Neuronal stem cell (in vitro differentiated cells): ENCODE data around the gene HACD4.

Experiments used
- DNase-seq: peaks from one replicate; pipeline ENCODE4 v3.0.0-alpha.2; 2013; ENCODE audit warnings: low spot score
- H2AFZ ChIP-seq: one replicate; pipeline ENCODE4 v1.6.1; 2013; ENCODE audit warnings: mild to moderate bottlenecking, low read length, inconsistent platforms
- H2AK5ac ChIP-seq: 2 replicates; pipeline ENCODE4 v1.6.1; 2013; ENCODE audit warnings: low read depth, mild to moderate bottlenecking, inconsistent platforms, low read length, moderate library complexity, mixed read lengths
- H2BK120ac ChIP-seq: 2 replicates; pipeline ENCODE4 v1.6.1; 2013; ENCODE audit warnings: low read depth, mild to moderate bottlenecking, inconsistent platforms, low read length, moderate library complexity, mixed read lengths
- H2BK12ac ChIP-seq: one replicate; pipeline ENCODE4 v1.6.1; 2013; ENCODE audit warnings: low read length, inconsistent platforms
- H2BK15ac ChIP-seq: 2 replicates; pipeline ENCODE4 v1.6.1; 2013; ENCODE audit warnings: mild to moderate bottlenecking, low read length, inconsistent platforms, mixed read lengths
- H2BK5ac ChIP-seq: one replicate; pipeline ENCODE4 v1.6.1; 2013; ENCODE audit warnings: inconsistent platforms, mild to moderate bottlenecking, low read length, moderate library complexity
- H3K14ac ChIP-seq: one replicate; pipeline ENCODE4 v1.6.1; 2013; ENCODE audit warnings: low read length, inconsistent platforms
- H3K18ac ChIP-seq: 2 replicates; pipeline ENCODE4 v1.6.1; 2013; ENCODE audit warnings: low read length, inconsistent platforms
- H3K23ac ChIP-seq: 2 replicates; pipeline ENCODE4 v1.6.1; 2013; ENCODE audit warnings: low read depth, mild to moderate bottlenecking, mixed read lengths, low read length, inconsistent platforms; ENCODE audit not compliant: poor library complexity
- H3K27ac ChIP-seq: replicated peaks from 3 replicates; pipeline ENCODE4 v1.5.1; 2013; ENCODE audit warnings: low read length, inconsistent platforms
- H3K27me3 ChIP-seq, 3 experiments: 2 replicates each; pipeline ENCODE4 v1.6.1; 2013; ENCODE audit warnings: low read length in 3 of 3, mild to moderate bottlenecking in 2 of 3, inconsistent platforms in 1 of 3, low read depth in 1 of 3, mixed read lengths in 1 of 3, moderate library complexity in 1 of 3; ENCODE audit not compliant: control insufficient read depth in 3 of 3, insufficient read depth in 3 of 3
- H3K36me3 ChIP-seq, 2 donors: replicated peaks in 1 of 2; 2 replicates each; pipeline ENCODE4 v1.6.1; 2013; ENCODE audit warnings: low read length in 2 of 2; ENCODE audit not compliant: control insufficient read depth in 2 of 2, insufficient read depth in 2 of 2
- H3K4ac ChIP-seq: 2 replicates; pipeline ENCODE4 v1.6.1; 2013; ENCODE audit warnings: inconsistent platforms, mild to moderate bottlenecking, low read length, moderate library complexity
- H3K4me1 ChIP-seq, 2 donors: 1 replicate in 1 of 2; 2 replicates in 1 of 2; pipeline ENCODE4 v1.6.1; 2013; ENCODE audit warnings: low read length in 2 of 2, low read depth in 1 of 2; ENCODE audit not compliant: control insufficient read depth in 2 of 2, insufficient read depth in 1 of 2
- H3K4me2 ChIP-seq: one replicate; pipeline ENCODE4 v1.6.1; 2013; ENCODE audit warnings: mild to moderate bottlenecking, low read length, inconsistent platforms; ENCODE audit not compliant: insufficient read depth, poor library complexity, severe bottlenecking
- H3K4me3 ChIP-seq, 2 donors: 2 replicates each; pipeline ENCODE4 v1.5.1; 2013; ENCODE audit warnings: low read length in 2 of 2, mild to moderate bottlenecking in 2 of 2, inconsistent platforms in 1 of 2, moderate library complexity in 1 of 2
- H3K79me1 ChIP-seq: one replicate; pipeline ENCODE4 v1.6.1; 2013; ENCODE audit warnings: low read depth, mild to moderate bottlenecking, inconsistent platforms, low read length, moderate library complexity
- H3K9ac ChIP-seq: one replicate; pipeline ENCODE4 v1.6.1; 2013; ENCODE audit warnings: mild to moderate bottlenecking, low read depth, low read length, inconsistent platforms; ENCODE audit not compliant: poor library complexity
- H3K9me3 ChIP-seq, 2 donors: replicated peaks in 1 of 2; 2 replicates each; pipeline versions ENCODE3 to v1.6.1; 2013; ENCODE audit warnings: low read length in 2 of 2, mild to moderate bottlenecking in 2 of 2, inconsistent platforms in 1 of 2, low read depth in 1 of 2, mixed read lengths in 1 of 2, moderate library complexity in 1 of 2; ENCODE audit not compliant: control insufficient read depth in 2 of 2, insufficient read depth in 1 of 2
- H4K8ac ChIP-seq: one replicate; pipeline ENCODE4 v1.6.1; 2013; ENCODE audit warnings: low read depth, mild to moderate bottlenecking, inconsistent platforms, low read length, moderate library complexity
- H4K91ac ChIP-seq: one replicate; pipeline ENCODE4 v1.6.1; 2013; ENCODE audit warnings: low read length, low read depth, mild to moderate bottlenecking, inconsistent platforms; ENCODE audit not compliant: poor library complexity
- WGBS, 2 donors: extraction: QIAGEN DNeasy Blood & Tissue Kit; methylation state at CpG; one replicate each; pipeline ENCODE4 v1.1.7; 2013; ENCODE audit warnings: missing lambda C conversion rate in 2 of 2, mixed read lengths in 1 of 2; ENCODE audit not compliant: insufficient read length in 2 of 2, insufficient replicate concordance in 1 of 2; ENCODE audit errors: extremely low coverage in 2 of 2; 5-methylcytosine and 5-hydroxymethylcytosine counted together

The HACD4 gene

GRCh38 chr9:20989923-20990341, 41.5 kb downstream of the HACD4 start:
- no peak overlapping the region for H3K18ac ChIP-seq
- no peak overlapping the region for H3K4me2 ChIP-seq
- WGBS, 2 donors: no CpG with 5 or more reads among the region's 6 CpGs
- no peak overlapping the region for H3K4me3 ChIP-seq
- no peak overlapping the region for H3K9ac ChIP-seq
- no peak overlapping the region for H2AK5ac ChIP-seq
- no peak overlapping the region for H4K8ac ChIP-seq
- H3K23ac ChIP-seq: peak overlapping the region; percentile 3
- H3K79me1 ChIP-seq: no peaks in the 10 kb centered on the region
- no peak overlapping the region for H3K27ac ChIP-seq
- no peak overlapping the region for H3K14ac ChIP-seq
- peaks cover 0 to 3% of the 10 kb centered on the region in 2 donors for H3K9me3 ChIP-seq
- H2BK15ac ChIP-seq: no peak overlapping the region
- no peak for DNase-seq
- H2AFZ ChIP-seq: no peak overlapping the region
- no peak overlapping the region for H4K91ac ChIP-seq
- no peak overlapping the region for H2BK120ac ChIP-seq
- H2BK5ac ChIP-seq: no peak overlapping the region
- no peak overlapping the region for H2BK12ac ChIP-seq
- H3K4me1 ChIP-seq: no peaks in the 10 kb centered on the region
- H3K36me3 ChIP-seq: peaks cover 16 to 73% of the 10 kb centered on the region in 2 donors
- no peaks in the 10 kb centered on the region for H3K27me3 ChIP-seq
- H3K4ac ChIP-seq: no peak overlapping the region

DNA sequence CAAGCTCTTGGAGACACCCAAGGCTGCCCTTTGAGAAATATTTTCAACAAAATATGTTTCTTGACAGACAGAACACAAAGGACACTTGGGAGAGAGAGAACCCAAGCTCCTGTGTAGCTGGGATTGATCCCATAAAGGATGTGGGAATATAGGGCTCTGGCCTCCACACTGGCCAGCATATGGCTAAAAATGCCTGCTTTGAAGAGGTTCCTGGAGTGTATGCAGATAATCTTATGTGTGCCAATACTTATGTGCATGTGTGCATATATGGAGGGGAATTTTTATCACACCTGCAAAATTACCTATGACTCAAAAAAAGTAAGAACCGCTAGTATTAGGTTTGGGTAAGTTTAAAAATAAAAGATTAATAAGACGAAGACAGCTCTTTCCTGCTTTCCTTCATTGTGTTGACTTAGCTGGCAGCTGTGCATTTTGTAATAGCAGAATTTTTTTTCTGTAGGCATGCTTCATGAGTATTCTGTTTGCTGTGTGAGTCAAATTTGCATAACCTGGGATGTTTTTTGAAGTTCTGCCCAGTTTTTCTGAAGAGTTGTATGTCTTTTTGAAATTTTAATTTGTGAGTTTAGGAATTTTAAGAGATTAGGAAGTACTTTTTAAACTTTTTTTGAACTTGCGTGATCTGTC, 42.6 kb downstream of the HACD4 start:
- DNase-seq: no peak
- H2AFZ ChIP-seq: no peak overlapping the region
- H3K27me3 ChIP-seq: no peaks in the 10 kb centered on the region
- no peak overlapping the region for H3K14ac ChIP-seq
- no peak overlapping the region for H3K9ac ChIP-seq
- no peak overlapping the region for H3K23ac ChIP-seq
- no peak overlapping the region for H3K27ac ChIP-seq
- H4K91ac ChIP-seq: no peak overlapping the region
- no peak overlapping the region for H2BK5ac ChIP-seq
- no peak overlapping the region for H2BK120ac ChIP-seq
- H3K36me3 ChIP-seq: peaks cover 13 to 68% of the 10 kb centered on the region in 2 donors
- no peak overlapping the region for H2BK15ac ChIP-seq
- H3K4ac ChIP-seq: no peak overlapping the region
- no peak overlapping the region for H3K4me3 ChIP-seq
- H3K79me1 ChIP-seq: no peaks in the 10 kb centered on the region
- H3K9me3 ChIP-seq: peaks cover 0 to 3% of the 10 kb centered on the region in 2 donors
- no peak overlapping the region for H4K8ac ChIP-seq
- no CpG with 5 or more reads among the region's 3 CpGs for WGBS, 2 donors
- H3K4me2 ChIP-seq: no peak overlapping the region
- H2AK5ac ChIP-seq: no peak overlapping the region
- H2BK12ac ChIP-seq: no peak overlapping the region
- no peaks in the 10 kb centered on the region for H3K4me1 ChIP-seq
- no peak overlapping the region for H3K18ac ChIP-seq

GRCh38 chr9:20988061-20988460, 43.4 kb downstream of the HACD4 start:
- no peak overlapping the region for H2AK5ac ChIP-seq
- no peak overlapping the region for H2BK120ac ChIP-seq
- H4K91ac ChIP-seq: no peak overlapping the region
- peaks cover 0 to 3% of the 10 kb centered on the region in 2 donors for H3K9me3 ChIP-seq
- H3K14ac ChIP-seq: no peak overlapping the region
- no peak overlapping the region for H2BK12ac ChIP-seq
- peaks cover 13 to 67% of the 10 kb centered on the region in 2 donors for H3K36me3 ChIP-seq
- H3K18ac ChIP-seq: no peak overlapping the region
- no peak overlapping the region for H3K23ac ChIP-seq
- no peak overlapping the region for H3K27ac ChIP-seq
- H3K4ac ChIP-seq: no peak overlapping the region
- no peak overlapping the region for H2BK5ac ChIP-seq
- H2BK15ac ChIP-seq: no peak overlapping the region
- DNase-seq: no peak
- H2AFZ ChIP-seq: no peak overlapping the region
- no peak overlapping the region for H3K4me3 ChIP-seq
- H4K8ac ChIP-seq: no peak overlapping the region
- H3K4me2 ChIP-seq: no peak overlapping the region
- H3K27me3 ChIP-seq: no peaks in the 10 kb centered on the region
- no peaks in the 10 kb centered on the region for H3K79me1 ChIP-seq
- no peaks in the 10 kb centered on the region for H3K4me1 ChIP-seq
- no peak overlapping the region for H3K9ac ChIP-seq
- WGBS, 2 donors: no CpG with 5 or more reads among the region's 3 CpGs

DNA sequence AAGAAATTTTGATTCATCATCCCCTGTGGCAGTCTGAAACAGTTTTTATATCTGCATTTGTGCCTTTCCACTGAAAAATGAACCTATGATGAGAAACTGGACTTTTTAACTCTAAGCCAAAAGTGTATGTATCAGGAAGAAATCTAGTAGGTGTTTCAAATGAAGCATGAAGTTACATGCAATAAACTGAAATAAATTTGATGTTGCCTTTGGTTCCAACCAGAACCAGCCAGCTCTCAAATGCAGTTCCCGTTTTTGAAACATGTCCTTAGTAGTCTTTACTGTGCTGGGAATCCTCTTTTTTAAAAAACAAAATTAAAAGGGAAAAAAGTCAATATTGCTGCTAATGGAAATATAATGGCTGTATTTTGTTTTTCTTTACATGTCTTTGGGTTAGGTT, 43.9 kb downstream of the HACD4 start:
- Histone ChIP-seq H3K4me3 (no peak overlapping the region), H2AFZ (no peak overlapping the region), H2AK5ac (no peak overlapping the region), H2BK5ac (no peak overlapping the region), H2BK15ac (no peak overlapping the region), H3K36me3 (peaks cover 15 to 72% of the 10 kb centered on the region in 2 donors), H4K91ac (no peak overlapping the region), H3K9ac (no peak overlapping the region), H3K4ac (no peak overlapping the region), H3K9me3 (peaks cover 0 to 3% of the 10 kb centered on the region in 2 donors), H3K27ac (no peak overlapping the region), H2BK12ac (no peak overlapping the region), H3K27me3 (no peaks in the 10 kb centered on the region), H4K8ac (no peak overlapping the region), H3K79me1 (no peaks in the 10 kb centered on the region), H3K14ac (no peak overlapping the region), H2BK120ac (no peak overlapping the region), H3K4me2 (no peak overlapping the region), H3K23ac (no peak overlapping the region), H3K18ac (no peak overlapping the region), H3K4me1 (no peaks in the 10 kb centered on the region)
- WGBS, 2 donors: no CpG with 5 or more reads among the region's 1 CpG
- DNase-seq: no peak
